WERI-Rb-1 (cell line): ENCODE measurements around the gene TUBB4A.

Source experiments
- DNase-seq: peaks from one replicate; pipeline ENCODE4 v3.0.0-alpha.2; 2020
- H3K27ac ChIP-seq: fragments of 250-450 bp; sonication (Bioruptor Pico); 2 replicates; pipeline ENCODE4 v1.5.1; 2020; ENCODE audit warnings: mild to moderate bottlenecking, moderate library complexity
- H3K27me3 ChIP-seq: fragments of 250-450 bp; sonication (Bioruptor Pico); 2 replicates; pipeline ENCODE4 v1.5.1; 2021; ENCODE audit warnings: mild to moderate bottlenecking, low read depth, moderate library complexity; ENCODE audit not compliant: insufficient read depth, severe bottlenecking
- H3K36me3 ChIP-seq: fragments of 250-450 bp; sonication (Bioruptor Pico); 2 replicates; pipeline ENCODE4 v1.5.1; 2020; ENCODE audit warnings: mild to moderate bottlenecking, moderate library complexity
- H3K4me3 ChIP-seq: 2 replicates; pipeline ENCODE4 v1.5.1; 2011; ENCODE audit warnings: low read depth, mild to moderate bottlenecking, control low read depth, low read length
- H3K9me3 ChIP-seq: fragments of 250-450 bp; sonication (Bioruptor Pico); 2 replicates; pipeline ENCODE4 v1.5.1; 2021; ENCODE audit warnings: mild to moderate bottlenecking, moderate library complexity; ENCODE audit not compliant: severe bottlenecking
- TF ChIP-seq, protein P1 (sequence below): IDR thresholded peaks from 2 replicates; pipeline ENCODE4 v1.5.1; 2011; ENCODE audit warnings: low read depth, mild to moderate bottlenecking, control low read depth, inconsistent platforms, low read length

The TUBB4A gene

DNA sequence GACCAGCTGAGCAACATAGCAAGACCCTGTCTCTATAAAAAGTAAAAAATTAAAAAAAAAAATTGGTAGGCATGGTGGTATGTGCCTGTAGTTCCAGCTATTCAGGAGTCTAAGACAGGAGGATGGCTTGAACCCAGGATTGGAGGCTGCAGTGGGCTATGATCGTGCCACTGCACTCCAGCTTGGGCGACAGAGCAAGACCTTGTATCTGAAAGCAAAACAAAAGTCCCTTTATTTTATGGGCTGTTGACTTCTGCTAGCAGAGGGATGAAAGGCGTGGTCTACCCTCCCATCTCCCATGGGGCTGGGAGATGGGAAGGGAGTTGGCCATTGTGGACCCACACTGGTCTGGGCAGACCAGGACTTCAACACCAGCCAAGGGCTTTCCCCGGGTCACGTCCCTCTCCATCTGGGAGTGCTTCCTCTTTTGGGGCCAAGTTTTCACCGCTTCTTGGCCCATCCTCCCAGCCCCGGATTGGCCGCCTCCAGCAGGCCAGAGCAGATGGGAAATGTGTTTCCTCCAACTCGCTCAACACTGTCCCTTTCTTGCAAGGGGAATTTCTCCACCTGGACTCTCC is 26.5 kb upstream of the TUBB4A start:
- Histone ChIP-seq H3K4me3 (no peak overlapping the region), H3K27ac (no peak overlapping the region), H3K9me3 (no peaks in the 10 kb centered on the region), H3K36me3 (no peaks in the 10 kb centered on the region), H3K27me3 (no peaks in the 10 kb centered on the region)
- TF ChIP-seq, protein P1, sequence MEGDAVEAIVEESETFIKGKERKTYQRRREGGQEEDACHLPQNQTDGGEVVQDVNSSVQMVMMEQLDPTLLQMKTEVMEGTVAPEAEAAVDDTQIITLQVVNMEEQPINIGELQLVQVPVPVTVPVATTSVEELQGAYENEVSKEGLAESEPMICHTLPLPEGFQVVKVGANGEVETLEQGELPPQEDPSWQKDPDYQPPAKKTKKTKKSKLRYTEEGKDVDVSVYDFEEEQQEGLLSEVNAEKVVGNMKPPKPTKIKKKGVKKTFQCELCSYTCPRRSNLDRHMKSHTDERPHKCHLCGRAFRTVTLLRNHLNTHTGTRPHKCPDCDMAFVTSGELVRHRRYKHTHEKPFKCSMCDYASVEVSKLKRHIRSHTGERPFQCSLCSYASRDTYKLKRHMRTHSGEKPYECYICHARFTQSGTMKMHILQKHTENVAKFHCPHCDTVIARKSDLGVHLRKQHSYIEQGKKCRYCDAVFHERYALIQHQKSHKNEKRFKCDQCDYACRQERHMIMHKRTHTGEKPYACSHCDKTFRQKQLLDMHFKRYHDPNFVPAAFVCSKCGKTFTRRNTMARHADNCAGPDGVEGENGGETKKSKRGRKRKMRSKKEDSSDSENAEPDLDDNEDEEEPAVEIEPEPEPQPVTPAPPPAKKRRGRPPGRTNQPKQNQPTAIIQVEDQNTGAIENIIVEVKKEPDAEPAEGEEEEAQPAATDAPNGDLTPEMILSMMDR = no peak
- no peak for DNase-seq

GRCh38 chr19:6527893-6528543 is 25.9 kb upstream of the TUBB4A start:
- Histone ChIP-seq H3K9me3 (no peaks in the 10 kb centered on the region), H3K27ac (no peak overlapping the region), H3K4me3 (no peak overlapping the region), H3K27me3 (no peaks in the 10 kb centered on the region), H3K36me3 (no peaks in the 10 kb centered on the region)
- TF ChIP-seq, protein P1 = no peak
- no peak for DNase-seq

GRCh38 chr19:6524311-6524710 is 22.2 kb upstream of the TUBB4A start:
- DNase-seq = no peak
- no peak overlapping the region for H3K4me3 ChIP-seq
- TF ChIP-seq, protein P1 = no peak
- H3K27ac ChIP-seq = no peak overlapping the region
- H3K36me3 ChIP-seq = no peaks in the 10 kb centered on the region
- H3K27me3 ChIP-seq = no peaks in the 10 kb centered on the region
- H3K9me3 ChIP-seq = no peaks in the 10 kb centered on the region

DNA sequence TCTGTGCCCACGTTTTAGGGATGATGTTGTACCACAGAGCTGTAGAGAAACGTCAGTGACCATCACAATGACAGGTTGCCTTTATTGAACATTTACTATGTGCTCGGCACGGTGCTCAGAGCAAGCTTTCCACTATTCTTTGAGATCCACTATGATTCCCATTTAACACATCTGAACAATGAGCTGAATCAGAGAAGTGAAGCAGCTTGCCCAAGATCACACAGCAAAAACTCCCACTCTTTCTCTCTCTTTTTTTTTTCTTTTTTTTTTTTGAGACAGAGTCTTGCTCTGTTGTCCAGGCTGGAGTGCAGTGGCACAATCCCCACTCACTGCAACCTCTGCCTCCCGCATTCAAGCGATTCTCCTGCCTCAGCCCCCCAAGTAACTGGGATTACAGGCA is 20.6 kb upstream of the TUBB4A start:
- Histone ChIP-seq H3K36me3 (no peaks in the 10 kb centered on the region), H3K4me3 (no peak overlapping the region), H3K27ac (no peak overlapping the region), H3K9me3 (no peaks in the 10 kb centered on the region), H3K27me3 (no peaks in the 10 kb centered on the region)
- TF ChIP-seq, protein P1 = no peak
- no peak for DNase-seq

GRCh38 chr19:6521718-6522646 is 19.9 kb upstream of the TUBB4A start:
- H3K27ac ChIP-seq = no peak overlapping the region
- DNase-seq = no peak
- TF ChIP-seq, protein P1 = no peak
- no peaks in the 10 kb centered on the region for H3K27me3 ChIP-seq
- H3K9me3 ChIP-seq = no peaks in the 10 kb centered on the region
- H3K4me3 ChIP-seq = no peak overlapping the region
- H3K36me3 ChIP-seq = no peaks in the 10 kb centered on the region
